Chondrocyte (in vitro differentiated cells): ENCODE data around the gene RIT2. TPM values are rescaled to one million over a fixed set of nuclear protein-coding genes. Genes with fewer than 3 reads are reported as not detected.

Experiments
- DNase-seq: peaks from one replicate; pipeline ENCODE4 v3.0.0; 2021; ENCODE audit warnings: mixed read lengths, low spot score
- H3K27ac Mint-ChIP-seq: one replicate; pipeline ENCODE4 v1.8.0; 2021; ENCODE audit warnings: mild to moderate bottlenecking, moderate library complexity, mixed read lengths; ENCODE audit not compliant: unreplicated experiment
- H3K27me3 Mint-ChIP-seq: 2 replicates; pipeline ENCODE4 v1.8.0; 2021; ENCODE audit warnings: low read depth, mixed read lengths
- H3K36me3 Mint-ChIP-seq: 2 replicates; pipeline ENCODE4 v1.8.0; 2021; ENCODE audit warnings: low read depth, mixed read lengths
- H3K4me1 Mint-ChIP-seq: 2 replicates; pipeline ENCODE4 v1.8.0; 2021; ENCODE audit warnings: low read depth, mild to moderate bottlenecking, mixed read lengths
- H3K4me3 Mint-ChIP-seq: one replicate; pipeline ENCODE4 v1.8.0; 2021; ENCODE audit warnings: mild to moderate bottlenecking, moderate library complexity, mixed read lengths; ENCODE audit not compliant: unreplicated experiment
- H3K9me3 Mint-ChIP-seq: 2 replicates; pipeline ENCODE4 v1.8.0; 2021; ENCODE audit warnings: low read depth, mixed read lengths
- CTCF ChIP-seq: fragments of 200-600 bp; sonication (generic); IDR thresholded peaks from 2 replicates; pipeline ENCODE4 v1.5.0; 2021; ENCODE audit warnings: antibody characterized with exemption, mild to moderate bottlenecking, moderate library complexity
- total RNA-seq: library from RNA; stranded (reverse); gene quantifications from 3 replicates; pipeline ENCODE4 v1.2.1, GENCODE V29; 2021

The RIT2 gene
- total RNA-seq, 1 donor from 2014 or later: not detected

GRCh38 chr18:43022874-43023273 lies 92.6 kb downstream of the RIT2 start:
- Mint-ChIP-seq H3K27ac (no peak overlapping the region), H3K36me3 (no peaks in the 10 kb centered on the region), H3K27me3 (no peaks in the 10 kb centered on the region), H3K4me3 (no peak overlapping the region), H3K9me3 (no peaks in the 10 kb centered on the region), H3K4me1 (no peaks in the 10 kb centered on the region)
- DNase-seq: no peak
- TF ChIP-seq CTCF: no peak

DNA sequence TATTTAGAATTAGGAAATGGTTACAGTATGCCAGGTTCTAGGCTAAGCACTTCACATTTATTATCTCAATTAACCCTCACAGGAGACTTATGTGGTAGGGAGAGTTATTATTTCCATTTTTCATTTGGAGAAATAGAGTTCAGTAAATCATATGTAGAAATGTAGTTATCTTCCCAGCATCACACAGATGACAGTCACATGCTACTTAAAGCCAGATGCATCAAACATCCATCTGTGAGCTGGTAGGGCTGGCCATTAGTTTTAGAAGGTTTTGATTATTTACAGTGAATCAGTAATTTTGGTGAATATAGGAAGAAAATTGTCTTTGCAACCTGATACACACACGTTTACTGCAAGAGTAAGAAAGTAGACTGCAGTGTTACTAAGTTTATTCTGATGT lies 97.9 kb downstream of the RIT2 start:
- no peak for TF ChIP-seq CTCF
- Mint-ChIP-seq H3K9me3 (no peaks in the 10 kb centered on the region), H3K27ac (no peak overlapping the region), H3K4me3 (no peak overlapping the region), H3K27me3 (no peaks in the 10 kb centered on the region), H3K36me3 (no peaks in the 10 kb centered on the region), H3K4me1 (no peaks in the 10 kb centered on the region)
- no peak for DNase-seq

- Mint-ChIP-seq H3K36me3 (no peaks in the 10 kb centered on the region), H3K4me3 (no peak overlapping the region), H3K27me3 (peaks cover 7% of the 10 kb centered on the region), H3K27ac (no peak overlapping the region), H3K4me1 (no peaks in the 10 kb centered on the region), H3K9me3 (no peaks in the 10 kb centered on the region)
- TF ChIP-seq CTCF: no peak
- DNase-seq: no peak
Measured at GRCh38 chr18:43013486-43013885, 102.0 kb downstream of the RIT2 start.

GRCh38 chr18:43012951-43013350 lies 102.5 kb downstream of the RIT2 start:
- H3K36me3 Mint-ChIP-seq: no peaks in the 10 kb centered on the region
- H3K27ac Mint-ChIP-seq: no peak overlapping the region
- no peak for TF ChIP-seq CTCF
- no peak overlapping the region for H3K4me3 Mint-ChIP-seq
- no peak for DNase-seq
- H3K9me3 Mint-ChIP-seq: no peaks in the 10 kb centered on the region
- no peaks in the 10 kb centered on the region for H3K4me1 Mint-ChIP-seq
- peaks cover 7% of the 10 kb centered on the region for H3K27me3 Mint-ChIP-seq

DNA sequence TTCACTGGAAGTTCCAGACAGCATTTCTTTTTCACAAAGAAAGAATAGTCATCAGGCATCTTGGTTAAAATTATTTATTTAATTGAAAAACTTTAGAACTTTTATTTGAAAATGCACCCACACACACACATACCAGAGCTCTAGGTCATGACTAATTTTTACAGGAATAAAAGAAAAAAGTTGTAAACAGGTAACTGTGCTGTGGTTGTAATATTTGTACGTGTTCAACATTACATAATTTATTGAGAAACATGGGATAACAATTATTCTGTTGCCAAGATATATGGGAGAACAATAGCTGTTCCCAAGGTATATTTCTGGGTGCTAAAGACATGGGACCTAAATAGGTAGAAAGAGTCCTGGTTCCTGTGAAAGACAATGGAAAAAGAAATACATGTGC lies 104.9 kb downstream of the RIT2 start:
- Mint-ChIP-seq H3K27ac (no peak overlapping the region), H3K36me3 (no peaks in the 10 kb centered on the region), H3K4me1 (no peaks in the 10 kb centered on the region), H3K27me3 (peaks cover 8% of the 10 kb centered on the region), H3K4me3 (no peak overlapping the region), H3K9me3 (no peaks in the 10 kb centered on the region)
- no peak for DNase-seq
- no peak for TF ChIP-seq CTCF
